HG03442 (cell line): Measurements from ENCODE around the gene MAN2B2.
A peak's percentile ranks its signal among the peaks of the same experiment; 100 is the strongest.

Experiments used
- ATAC-seq: cut with Tn5 transposase; IDR thresholded peaks from one replicate; pipeline ENCODE4 v1.9.1; 2021; ENCODE audit warnings: mild to moderate bottlenecking, moderate library complexity; ENCODE audit not compliant: unreplicated experiment

The MAN2B2 gene

DNA sequence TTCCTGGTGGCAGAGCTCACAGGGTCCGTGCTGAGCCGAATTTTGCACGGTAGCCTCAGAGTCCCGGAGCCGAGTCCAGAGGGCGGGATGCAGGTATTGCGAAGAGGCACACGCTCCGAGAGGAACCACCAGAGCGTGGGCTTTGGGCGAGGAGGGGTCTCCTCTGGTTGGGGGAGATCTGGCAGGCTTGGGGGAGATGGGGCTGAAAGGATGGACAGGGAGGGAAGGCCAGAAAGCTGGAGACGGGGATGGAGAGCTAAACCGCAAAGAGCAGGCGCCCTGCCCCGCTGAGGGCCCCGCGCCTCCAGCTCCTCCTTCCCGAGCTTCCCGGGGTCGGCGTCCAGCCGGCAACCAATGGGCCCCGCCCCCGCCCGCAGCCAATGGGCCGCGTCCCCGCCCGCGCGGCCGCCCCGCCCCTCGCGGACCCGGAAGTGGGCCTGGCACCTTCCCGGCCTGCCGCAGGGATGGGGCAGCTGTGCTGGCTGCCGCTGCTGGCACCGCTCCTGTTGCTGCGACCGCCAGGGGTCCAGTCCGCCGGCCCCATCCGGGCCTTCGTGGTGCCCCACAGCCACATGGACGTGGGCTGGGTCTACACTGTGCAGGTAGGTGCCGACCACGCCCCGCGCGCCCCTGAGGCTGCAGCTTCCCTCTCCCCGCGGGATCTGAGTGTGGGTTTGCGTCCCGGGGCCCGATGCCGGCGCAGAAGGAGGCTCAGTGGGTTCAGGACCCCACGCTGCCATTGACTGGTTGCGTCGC is at the start of gene MAN2B2:
Gene MAN2B2, plus strand, starts transcription at position 443 of the 756 bp plus-strand sequence. Its CDS starts 22 bp downstream, at position 465.
- peak; percentile 90 for ATAC-seq

DNA sequence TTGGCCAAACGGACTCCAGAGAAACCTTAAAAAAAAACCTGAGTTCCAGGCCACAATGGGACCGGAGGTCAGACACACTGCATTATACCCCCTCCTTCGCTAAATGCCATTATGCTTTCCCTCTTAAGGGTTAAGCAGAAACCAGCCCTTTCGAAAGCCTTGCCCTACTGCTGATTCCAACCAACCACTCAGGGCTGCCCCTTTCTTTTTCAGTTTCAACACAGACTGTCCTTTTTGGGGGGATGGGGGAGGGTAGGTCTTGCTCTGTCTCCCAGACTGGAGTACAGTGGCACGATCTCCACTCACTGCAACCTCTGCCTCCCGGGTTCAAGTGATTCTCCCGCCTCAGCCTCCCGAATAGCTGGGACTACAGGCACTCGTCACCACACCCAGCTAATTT is 49.5 kb upstream of the MAN2B2 start:
- ATAC-seq: no peak

DNA sequence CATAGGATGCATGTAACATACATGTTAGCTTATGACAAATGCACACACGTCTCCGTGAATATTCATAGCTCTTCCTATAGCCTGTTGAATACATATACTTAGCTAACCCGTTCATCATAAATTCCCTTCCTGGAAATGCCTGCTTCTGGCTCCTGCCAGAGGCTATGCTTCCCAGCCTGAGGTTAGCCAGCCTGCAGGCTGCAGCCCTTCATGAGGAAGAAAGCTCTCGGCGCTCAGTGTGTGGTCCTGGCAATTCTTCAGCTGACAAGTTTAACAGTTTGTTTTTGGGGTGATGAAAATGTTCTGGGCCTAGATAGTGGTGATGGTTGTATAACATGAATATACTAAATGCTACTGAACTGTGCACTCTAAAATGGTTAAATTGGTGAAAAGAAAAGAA is 48.8 kb upstream of the MAN2B2 start:
- ATAC-seq: no peak

DNA sequence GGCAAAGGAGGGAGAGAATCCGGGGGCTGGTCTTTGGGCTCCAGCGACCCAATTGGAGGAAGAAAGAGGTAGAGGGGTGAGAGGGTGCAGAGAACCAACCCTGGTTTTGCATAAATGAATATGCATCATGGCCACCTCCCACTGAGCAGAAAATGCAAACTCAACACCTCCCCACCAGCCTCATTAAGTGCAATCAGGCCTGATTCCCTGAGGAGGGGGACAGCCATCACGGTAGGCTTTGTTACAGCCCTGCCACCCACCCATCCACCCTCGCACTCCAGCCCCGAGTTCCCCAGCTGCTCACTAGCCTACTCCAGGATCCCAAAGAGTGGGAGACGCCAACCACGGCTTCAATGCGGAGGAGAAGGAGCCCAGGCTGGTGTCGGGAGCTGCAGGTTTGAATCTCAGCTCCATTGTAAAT is 48.3 kb upstream of the MAN2B2 start:
- no peak for ATAC-seq

DNA sequence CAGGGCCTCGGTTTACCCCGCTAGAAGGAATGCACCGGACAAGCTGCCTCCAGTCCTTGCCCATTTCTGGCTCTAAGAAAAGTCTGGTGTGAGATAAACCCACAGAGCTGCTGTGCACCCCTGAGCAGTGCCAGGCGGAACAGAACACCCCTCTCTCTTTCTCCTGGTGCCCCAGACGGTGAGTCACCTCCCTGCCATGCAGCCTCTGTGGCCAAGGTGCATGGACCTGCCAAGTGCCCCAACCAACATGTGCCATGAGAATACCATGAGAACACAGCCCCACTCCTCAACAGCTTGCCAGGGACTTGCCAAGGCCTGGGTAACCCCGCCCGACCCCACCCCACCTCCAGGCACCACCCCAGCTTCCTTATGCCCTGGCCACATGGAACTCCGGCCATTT is 47.7 kb upstream of the MAN2B2 start:
- ATAC-seq: no peak

DNA sequence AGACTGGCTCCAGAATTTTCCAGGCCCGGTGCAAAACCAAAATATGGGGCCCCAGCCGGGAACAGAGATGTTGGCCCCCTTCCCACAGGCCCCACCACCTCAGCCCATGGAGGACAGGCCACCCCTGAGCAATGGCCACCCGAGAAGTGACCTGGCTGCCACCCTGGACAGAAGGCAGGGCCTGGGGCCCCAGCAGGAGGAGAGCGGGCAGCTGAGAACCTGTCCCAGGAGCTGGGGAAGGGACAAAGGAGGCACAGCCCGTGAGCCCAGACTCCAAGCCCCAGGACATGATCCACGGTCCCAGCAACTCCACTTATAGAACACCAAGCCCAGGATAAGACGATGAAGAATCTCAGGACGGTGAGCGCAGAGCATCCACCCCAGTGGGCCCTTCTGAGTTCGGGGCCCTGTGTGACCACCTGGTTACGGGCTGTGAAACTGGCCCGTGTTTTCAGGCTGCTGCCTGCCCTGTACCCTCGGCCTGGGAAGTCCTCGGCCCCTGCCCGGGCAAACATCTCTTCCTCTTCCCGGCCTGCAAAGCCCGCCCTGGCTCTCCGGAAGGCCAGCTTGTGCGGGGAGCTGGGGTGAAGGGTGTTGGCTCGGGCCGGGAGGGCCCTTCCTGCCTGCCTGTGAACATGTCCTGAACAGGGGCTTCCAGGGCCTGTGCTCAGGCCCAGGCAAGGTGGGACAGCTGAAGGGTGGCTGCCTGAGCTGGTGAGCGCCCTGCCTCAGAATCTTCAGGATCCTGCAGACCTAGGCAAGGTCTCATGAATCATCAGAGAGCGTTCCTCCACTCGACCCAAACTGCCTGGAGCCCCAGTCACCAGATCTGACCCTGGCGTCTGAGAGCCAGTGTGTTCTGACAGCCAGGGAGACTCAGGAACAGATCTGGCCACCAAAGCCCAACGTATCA is 47.0 kb upstream of the MAN2B2 start:
- no peak for ATAC-seq

DNA sequence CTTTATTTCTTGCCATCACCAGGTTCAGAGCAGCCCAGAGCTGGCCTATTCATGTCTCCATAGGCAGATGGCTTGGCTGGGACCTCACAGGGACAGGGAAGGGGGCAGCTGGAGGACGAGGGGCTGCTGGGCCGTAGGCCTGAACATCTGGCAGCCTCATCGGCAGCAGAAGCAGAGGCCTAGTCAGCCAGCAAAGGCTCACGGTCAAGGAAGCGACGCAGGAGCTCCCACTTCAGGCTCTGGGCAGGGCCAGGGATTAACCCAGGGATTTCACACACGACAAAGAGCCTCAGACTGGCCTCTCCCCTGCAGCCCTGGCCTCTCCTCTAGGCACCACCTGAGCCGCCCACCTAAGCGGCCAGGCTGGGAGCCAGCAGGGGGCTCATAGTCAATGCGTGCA is 46.0 kb upstream of the MAN2B2 start:
- ATAC-seq: no peak

DNA sequence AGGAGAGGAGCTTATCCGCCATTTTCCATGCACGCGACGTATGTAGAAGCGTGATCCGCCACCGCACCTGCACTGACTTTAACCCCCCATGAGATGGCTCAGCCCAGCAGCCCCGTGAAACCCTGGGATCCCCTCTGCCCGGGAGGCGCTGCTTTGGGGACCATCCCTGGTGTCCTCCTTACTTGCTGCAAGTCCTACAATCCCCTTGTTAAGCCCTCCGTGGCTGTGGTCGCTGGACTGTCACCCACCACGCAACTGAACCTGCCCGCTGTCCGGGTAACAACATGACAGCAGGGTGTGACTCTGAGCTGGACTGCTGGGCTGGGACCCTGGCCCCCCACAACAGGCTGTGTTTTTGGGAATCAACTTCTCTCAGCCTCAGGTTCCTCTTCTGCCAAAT is 44.7 kb upstream of the MAN2B2 start:
- no peak for ATAC-seq

DNA sequence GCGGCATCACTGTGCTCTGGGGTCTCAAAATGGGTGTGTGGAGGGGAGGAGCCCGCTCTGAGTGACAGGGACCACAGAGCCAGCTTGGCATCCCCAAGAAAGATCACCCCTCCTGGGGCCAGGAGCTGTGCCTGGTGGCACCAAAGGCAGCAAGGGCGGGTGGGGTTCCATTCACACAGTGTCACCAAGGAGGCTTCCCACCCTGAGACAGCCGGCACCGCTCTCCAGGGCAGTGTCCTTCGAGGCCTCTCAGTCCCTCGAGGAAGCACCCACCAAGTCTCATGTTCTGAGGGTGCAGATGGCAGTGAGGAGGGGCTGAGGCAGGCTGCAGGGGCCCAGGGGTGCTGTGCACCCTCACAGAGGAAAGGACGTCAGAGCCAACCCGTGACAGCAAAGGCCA is 44.0 kb upstream of the MAN2B2 start:
- no peak for ATAC-seq

DNA sequence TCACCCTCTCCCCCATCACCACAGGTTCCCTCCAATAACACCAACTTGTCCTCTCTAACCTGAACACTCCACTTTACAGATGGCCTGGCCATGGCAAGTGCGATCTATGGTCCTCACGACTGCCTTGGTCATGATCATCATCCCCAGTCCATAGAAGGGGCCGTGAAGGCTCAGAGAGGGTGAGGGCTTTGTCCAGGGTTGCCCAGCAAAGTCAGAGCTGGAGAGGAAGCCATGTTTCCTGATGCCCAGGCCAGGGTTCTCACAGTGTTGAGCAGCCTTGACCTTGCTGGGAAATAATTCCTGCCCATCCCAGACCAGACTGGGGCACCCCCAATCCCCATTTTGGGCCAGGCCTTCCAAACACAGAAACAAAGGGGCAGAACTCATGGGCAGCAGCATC is 42.9 kb upstream of the MAN2B2 start:
- ATAC-seq: no peak

DNA sequence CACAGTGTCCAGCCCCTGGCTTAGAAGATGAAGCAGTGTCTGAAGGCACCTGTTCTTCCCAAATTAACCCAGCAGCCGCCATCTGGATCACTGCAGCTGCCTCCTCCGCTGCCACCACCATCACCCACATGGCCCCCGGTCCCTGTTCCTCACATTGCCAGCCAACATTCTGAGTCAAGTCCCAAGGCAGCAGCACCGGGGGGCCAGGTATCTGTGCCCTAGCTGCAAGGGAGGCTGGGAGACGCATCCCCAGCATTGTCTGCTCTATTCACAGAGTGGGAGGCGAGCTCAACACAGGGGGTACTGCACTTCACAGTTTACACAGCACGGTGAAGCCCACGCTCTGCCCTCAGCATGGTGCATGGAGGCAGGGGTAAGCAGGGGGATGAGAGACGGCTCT is 42.3 kb upstream of the MAN2B2 start:
- no peak for ATAC-seq

DNA sequence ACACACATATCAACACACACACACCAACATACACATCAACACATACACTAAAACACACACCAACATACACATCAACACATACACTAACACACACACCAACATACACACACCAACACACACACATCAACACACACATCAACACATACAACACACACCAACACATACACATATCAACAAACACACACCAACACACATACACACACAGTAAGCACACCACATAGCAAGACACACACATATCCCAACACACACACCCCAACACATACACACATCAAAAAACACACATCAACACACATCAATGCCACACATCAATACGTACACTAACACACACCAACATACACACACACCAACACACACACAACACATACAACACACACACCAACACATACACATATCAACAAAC is 40.9 kb upstream of the MAN2B2 start:
- no peak for ATAC-seq

DNA sequence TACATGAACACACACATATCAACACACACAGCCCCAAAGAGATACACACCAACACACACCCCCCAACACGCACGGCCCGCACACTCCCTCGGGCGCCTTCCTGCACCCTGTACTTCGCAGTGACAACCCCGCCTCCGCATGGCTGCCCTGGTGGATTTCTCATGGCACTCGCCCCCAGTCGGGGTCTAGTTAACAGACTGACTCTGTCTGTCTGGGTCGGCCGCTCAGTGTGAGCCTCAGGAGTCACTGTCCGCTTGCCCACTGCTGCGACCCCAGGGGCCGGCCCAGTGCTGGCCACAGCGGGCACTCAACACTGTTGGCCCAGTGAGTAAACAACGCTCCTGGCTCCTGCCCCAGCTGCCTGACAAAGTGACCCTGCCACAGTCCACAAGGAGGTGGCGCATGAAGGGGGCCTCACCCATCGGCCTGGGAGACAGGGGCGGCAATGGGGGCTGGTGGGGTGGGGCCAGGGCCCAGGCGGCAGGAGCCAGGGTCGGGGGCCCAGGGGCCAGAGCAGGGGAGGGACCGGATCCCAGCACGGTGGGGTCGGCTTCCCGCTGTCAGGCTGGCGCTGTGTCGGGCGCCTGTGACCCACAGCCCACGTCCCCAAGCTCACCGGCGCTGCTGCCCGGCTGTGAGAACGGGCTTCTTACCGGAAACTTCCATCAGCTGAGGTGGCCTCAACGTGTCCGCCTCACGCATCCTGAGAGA is 40.2 kb upstream of the MAN2B2 start:
- no peak for ATAC-seq

DNA sequence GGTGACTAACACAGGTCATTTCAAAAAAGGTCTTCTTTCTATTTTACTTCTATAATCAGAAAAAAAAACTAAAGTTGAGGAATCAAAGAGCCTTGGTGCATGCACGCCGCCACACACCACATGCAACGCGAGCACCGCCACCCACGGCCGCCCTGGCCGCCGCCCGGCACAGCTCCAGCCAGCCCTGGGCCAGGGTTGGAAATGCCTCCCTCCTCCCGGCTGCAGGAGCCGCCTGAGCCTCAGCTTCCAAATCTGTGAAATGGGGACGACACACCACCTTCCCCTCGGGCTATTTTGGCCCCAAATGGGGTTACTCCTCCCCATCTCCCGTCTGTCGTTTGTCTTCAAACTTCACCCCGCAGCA is 39.7 kb upstream of the MAN2B2 start:
- no peak for ATAC-seq

DNA sequence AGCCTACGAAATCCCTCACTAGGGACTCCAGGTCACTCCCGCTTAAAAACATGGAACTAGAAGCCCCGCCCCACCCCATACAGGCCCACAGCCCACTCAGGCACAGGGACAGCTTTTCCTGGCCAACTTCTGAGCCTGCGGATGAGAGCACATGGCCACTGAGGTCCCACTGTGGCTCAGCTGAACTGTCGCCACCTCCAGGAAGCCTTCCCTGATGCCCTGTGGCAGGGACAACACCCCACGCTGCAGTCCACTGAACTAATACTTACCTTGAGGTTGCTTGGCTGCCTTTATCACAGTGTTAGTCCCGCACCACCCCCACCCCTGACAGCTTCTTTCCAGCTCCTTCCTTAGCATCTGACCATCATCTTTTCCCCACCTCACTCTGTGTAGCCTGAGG is 39.3 kb upstream of the MAN2B2 start:
- no peak for ATAC-seq

DNA sequence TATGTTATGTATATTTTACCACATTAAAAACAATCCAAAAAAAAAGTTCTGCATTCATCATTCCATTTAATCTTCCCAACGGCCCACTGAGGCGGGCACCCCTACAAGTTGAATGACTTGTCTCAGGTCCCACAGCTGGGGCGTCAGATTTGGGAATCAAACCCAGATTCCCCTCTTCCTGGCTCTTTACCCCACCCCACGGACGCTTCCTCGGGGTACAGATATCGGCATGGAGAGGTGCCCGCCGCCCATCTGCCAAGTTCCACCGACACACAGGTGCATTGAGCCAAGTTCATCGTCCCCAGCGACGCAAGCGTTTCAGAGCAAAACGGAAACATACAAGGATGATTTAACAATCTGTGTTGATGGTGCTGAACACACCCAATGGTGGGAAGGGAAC is 36.9 kb upstream of the MAN2B2 start:
- no peak for ATAC-seq

DNA sequence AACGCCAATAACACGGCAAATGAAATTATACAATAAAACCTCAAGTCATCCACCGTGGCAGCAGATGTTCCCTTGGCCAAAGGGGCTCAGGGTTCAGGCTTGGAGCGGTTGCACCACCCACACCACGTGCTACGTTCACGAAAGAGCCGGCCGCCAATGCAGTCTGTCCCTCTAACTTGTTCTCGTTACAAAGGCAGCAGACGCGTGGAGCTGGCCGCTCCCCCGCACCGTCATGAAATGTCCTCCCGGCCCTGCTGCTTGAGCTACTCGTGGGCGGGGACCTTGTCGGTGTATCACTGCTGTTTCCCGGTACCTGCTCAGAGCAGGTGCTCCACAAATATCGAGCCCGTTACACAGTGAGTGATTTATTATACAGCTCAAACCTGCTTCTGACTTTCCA is 36.4 kb upstream of the MAN2B2 start:
- ATAC-seq: no peak

DNA sequence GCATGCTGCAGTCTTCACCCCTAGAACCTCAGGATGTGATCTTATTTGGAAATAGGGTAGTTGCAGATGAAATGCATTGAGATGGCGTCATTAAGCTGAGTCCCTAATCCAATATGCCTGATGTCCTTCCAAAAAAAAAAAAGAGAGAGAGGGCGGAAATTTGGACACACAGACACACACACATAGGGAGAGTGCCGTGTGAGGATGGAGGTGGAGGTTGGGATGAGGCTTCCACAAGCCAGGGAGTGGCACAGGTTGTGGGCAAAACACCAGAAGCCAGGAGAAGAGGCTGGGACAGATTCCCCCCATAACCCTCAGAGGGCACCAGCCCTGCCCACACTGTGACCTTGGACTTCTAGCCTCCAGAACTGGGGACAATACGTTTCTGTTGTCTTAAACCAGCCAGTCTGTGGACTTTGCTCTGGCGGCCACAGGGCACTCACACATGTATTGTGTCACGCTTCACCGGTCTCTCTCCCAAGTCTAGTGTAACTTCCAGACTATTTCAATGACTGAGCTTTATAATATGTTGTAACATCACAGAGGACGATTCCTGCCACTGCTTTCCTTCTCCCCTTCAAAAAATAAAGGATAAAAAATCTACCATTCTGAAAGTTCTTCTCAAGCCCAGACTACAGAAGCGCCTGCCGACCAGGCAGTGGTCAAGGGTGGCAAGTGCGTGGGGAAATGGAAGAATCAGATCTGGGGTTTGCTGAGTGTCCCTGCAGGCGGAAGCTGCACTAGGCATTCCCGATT is 35.8 kb upstream of the MAN2B2 start:
- ATAC-seq: no peak

DNA sequence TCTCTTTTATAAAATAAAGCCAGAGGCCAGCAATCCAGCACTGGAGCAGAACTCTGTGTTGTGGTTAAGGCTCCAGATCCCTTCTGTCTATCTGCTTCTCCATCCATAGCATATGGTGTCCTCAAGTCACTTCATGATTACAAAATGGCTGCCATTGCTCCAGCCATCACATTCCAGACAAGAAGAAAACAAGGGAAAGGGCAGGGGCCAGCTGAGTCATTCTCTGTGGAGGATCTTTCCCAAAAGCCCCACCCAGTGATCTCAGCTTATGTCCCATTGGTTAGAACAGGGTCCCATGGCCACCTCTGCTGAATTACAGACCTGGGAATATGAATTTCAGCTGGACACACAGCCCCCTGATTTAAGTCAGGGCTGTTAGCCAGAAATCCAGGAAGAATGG is 34.1 kb upstream of the MAN2B2 start:
- ATAC-seq: no peak

DNA sequence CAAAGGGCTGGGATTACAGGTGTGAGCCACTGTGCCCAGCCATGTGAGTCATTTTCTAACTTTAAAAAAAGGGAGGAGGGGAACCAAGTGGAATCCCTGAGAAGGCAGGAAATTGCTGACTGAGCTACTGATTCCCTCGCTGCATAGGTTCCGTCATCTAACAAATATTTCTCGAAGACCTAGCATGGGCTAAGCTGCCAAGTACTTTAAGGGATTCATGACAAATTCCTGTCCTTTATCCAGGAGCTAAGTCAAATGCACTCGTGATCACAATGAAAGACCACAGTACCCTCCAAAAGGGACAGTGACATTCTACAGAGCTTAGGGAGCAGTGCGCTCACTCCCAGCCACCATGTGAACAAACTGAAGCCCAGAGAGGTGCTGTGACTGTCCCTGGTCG is 33.2 kb upstream of the MAN2B2 start:
- no peak for ATAC-seq

DNA sequence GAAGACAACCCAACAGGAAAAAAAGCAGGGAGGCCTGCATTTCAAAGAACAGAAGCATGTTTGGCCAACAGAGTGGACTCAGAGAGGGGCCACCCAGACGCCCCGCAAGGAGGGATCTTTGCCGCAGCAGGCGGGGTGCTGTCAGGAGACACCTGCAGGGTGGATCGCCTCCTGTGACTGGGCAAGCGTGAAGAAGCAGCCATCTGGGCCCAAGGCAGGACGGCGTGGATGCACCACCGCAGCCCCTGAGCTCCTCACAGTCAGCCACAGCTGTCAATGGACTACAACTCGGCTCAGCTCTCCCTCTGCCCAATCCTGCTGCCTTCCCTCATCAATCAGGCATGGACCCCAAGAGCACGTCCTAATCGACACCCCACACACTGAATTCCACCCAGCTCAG is 32.0 kb upstream of the MAN2B2 start:
- no peak for ATAC-seq
